RWPE2 (cell line): ENCODE data around the gene SLC13A2.
"Not testable (repeated sequence)": the region's sequence is repeated elsewhere in the genome, so short reads cannot be mapped to it uniquely, and the experiment has no call there.

ENCODE experiments used
- ATAC-seq: fragments of 200-7000 bp; cut with Tn5 transposase; 3 replicates; pipeline ENCODE4 v1.9.1; 2021; ENCODE audit warnings: low read depth
- DNase-seq: peaks from one replicate; pipeline ENCODE4 v3.0.0-alpha.2; 2020; ENCODE audit warnings: low spot score
- H3K27ac ChIP-seq: fragments of 450-650 bp; 2 replicates; pipeline ENCODE4 v1.5.1; 2017; ENCODE audit warnings: mild to moderate bottlenecking; ENCODE audit not compliant: poor library complexity, severe bottlenecking
- H3K27me3 ChIP-seq: fragments of 250-450 bp; sonication (Bioruptor Pico); 2 replicates; pipeline ENCODE4 v1.5.1; 2021; ENCODE audit warnings: mild to moderate bottlenecking, moderate library complexity; ENCODE audit not compliant: insufficient read depth, poor library complexity, severe bottlenecking
- H3K36me3 ChIP-seq: fragments of 250-450 bp; sonication (Bioruptor Pico); 2 replicates; pipeline ENCODE4 v1.5.1; 2020; ENCODE audit warnings: low read depth, mild to moderate bottlenecking, moderate library complexity
- H3K4me1 ChIP-seq: fragments of 250-450 bp; sonication (Bioruptor Pico); 2 replicates; pipeline ENCODE4 v1.5.1; 2021; ENCODE audit warnings: mild to moderate bottlenecking, moderate library complexity; ENCODE audit not compliant: insufficient read depth, poor library complexity, severe bottlenecking
- H3K4me3 ChIP-seq: fragments of 250-450 bp; sonication (Bioruptor Pico); 2 replicates; pipeline ENCODE4 v1.5.1; 2021; ENCODE audit warnings: mild to moderate bottlenecking, moderate library complexity; ENCODE audit not compliant: severe bottlenecking
- H3K9me3 ChIP-seq: fragments of 250-450 bp; sonication (Bioruptor Pico); 2 replicates; pipeline ENCODE4 v1.5.1; 2021; ENCODE audit warnings: mild to moderate bottlenecking, moderate library complexity; ENCODE audit not compliant: severe bottlenecking
- CTCF ChIP-seq: fragments of 450-650 bp; IDR thresholded peaks from one replicate; pipeline ENCODE4 v1.5.1; 2017; ENCODE audit warnings: mild to moderate bottlenecking, moderate library complexity; ENCODE audit not compliant: poor library complexity, severe bottlenecking

Gene SLC13A2

GRCh38 chr17:28449859-28450258, 23.6 kb upstream of the SLC13A2 start:
- DNase-seq (no peak), ATAC-seq (no peak)
- Histone ChIP-seq H3K36me3 (no peaks in the 10 kb centered on the region), H3K4me1 (no peaks in the 10 kb centered on the region), H3K4me3 (no peak overlapping the region), H3K27me3 (no peaks in the 10 kb centered on the region), H3K27ac (no peak overlapping the region), H3K9me3 (no peaks in the 10 kb centered on the region)
- no peak for TF ChIP-seq CTCF

DNA sequence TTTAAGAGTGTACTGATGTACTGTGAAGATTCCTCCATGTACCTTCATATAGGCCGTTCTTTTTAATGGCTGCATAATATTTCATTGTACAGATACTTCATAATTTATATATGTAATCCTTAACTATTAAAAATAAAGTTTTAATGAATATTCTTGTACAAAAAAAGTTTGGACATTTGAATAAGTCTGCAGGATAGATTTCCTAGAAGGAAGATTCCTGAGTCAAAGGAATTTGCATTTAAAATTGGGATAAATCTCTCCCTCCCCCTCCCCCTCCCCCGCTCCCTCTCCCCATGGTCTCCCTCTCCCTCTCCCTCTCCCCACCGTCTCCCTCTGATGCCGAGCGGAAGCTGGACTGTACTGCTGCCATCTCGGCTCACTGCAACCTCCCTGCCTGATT, 15.6 kb upstream of the SLC13A2 start:
- no peaks in the 10 kb centered on the region for H3K9me3 ChIP-seq
- DNase-seq (no peak), ATAC-seq (no peak)
- H3K27ac ChIP-seq, result no peak overlapping the region
- no peaks in the 10 kb centered on the region for H3K27me3 ChIP-seq
- H3K4me1 ChIP-seq, result no peaks in the 10 kb centered on the region
- H3K36me3 ChIP-seq, result no peaks in the 10 kb centered on the region
- no peak for TF ChIP-seq CTCF
- no peak overlapping the region for H3K4me3 ChIP-seq

GRCh38 chr17:28458881-28459280, 14.6 kb upstream of the SLC13A2 start:
- not testable (repeated sequence) for ATAC-seq, H3K4me1 ChIP-seq, H3K9me3 ChIP-seq, H3K4me3 ChIP-seq, H3K27me3 ChIP-seq, H3K27ac ChIP-seq, DNase-seq, H3K36me3 ChIP-seq

DNA sequence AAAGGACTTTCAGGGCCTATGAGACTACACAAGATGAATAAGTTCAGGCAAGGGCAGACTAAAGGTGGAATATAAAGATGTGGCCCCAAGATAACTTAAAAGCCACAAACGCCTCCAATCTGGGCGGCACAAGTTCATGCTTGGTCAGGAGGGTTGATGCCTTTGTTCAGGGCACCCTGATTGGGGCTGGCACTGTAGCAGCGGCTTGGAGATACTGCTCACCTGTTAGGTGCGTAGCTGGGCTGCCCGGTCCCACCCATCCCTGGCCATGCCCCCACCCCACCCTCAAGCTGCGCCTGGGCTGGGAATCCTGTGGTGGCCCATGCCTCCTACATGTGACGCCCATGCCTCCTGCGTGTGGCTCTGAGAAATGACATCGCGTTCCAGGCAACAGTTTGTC, 12.5 kb upstream of the SLC13A2 start:
- no peak for ATAC-seq
- no peaks in the 10 kb centered on the region for H3K4me1 ChIP-seq
- no peaks in the 10 kb centered on the region for H3K36me3 ChIP-seq
- no peaks in the 10 kb centered on the region for H3K9me3 ChIP-seq
- H3K4me3 ChIP-seq, result no peak overlapping the region
- no peak for TF ChIP-seq CTCF
- no peaks in the 10 kb centered on the region for H3K27me3 ChIP-seq
- H3K27ac ChIP-seq, result no peak overlapping the region
- DNase-seq, result no peak

DNA sequence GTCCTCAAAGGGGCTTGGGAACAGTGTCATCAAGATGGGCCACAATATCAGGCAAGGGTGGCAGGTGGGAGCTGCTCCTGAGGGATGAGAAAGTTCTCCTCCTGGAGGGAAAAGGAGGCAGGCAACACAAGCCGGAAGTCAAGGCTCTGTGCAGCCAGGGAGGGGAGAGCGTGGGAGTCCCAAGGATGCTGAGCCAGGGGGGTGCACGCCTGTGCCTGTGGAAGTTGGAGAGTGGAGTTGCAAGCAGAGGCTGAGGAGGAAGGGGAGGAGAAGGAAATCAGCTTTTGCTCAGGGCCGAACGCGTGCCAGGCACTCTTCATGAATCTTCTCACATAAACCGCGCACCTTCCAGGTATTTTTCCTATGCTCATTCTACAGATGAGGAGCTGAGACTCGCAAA, 7.4 kb upstream of the SLC13A2 start:
- DNase-seq (peak; percentile 33), ATAC-seq (no peak)
- no peak overlapping the region for H3K4me3 ChIP-seq
- H3K9me3 ChIP-seq, result no peaks in the 10 kb centered on the region
- H3K27me3 ChIP-seq, result no peaks in the 10 kb centered on the region
- no peak for TF ChIP-seq CTCF
- no peaks in the 10 kb centered on the region for H3K4me1 ChIP-seq
- no peak overlapping the region for H3K27ac ChIP-seq
- no peaks in the 10 kb centered on the region for H3K36me3 ChIP-seq
